B cell (primary cell): Measurements from ENCODE around the gene PCDHA13. TPM values are rescaled to one million over a fixed set of nuclear protein-coding genes. Genes with fewer than 3 reads are reported as not detected.

ENCODE experiments used
- ATAC-seq: fragments of 200-7000 bp; cut with Tn5 transposase; one replicate; pipeline ENCODE4 v1.10.0; 2021; ENCODE audit warnings: low read depth, mild to moderate bottlenecking, moderate number of reproducible peaks, moderate library complexity
- CTCF ChIA-PET: fragments of 350-600 bp; sonication (Branson Sonifier 250); formaldehyde crosslinking; loops from one replicate; lab custom pipeline; 2021; ENCODE audit warnings: antibody characterized with exemption, inconsistent platforms; lab: Charles Lee
- POLR2A ChIA-PET: fragments of 350-600 bp; sonication (Branson Sonifier 250); formaldehyde crosslinking; loops from one replicate; lab custom pipeline; 2021; ENCODE audit warnings: antibody characterized with exemption; lab: Charles Lee
- DNase-seq: peaks from one replicate; pipeline ENCODE4 v3.0.0; 2013
- H2AFZ ChIP-seq: 2 replicates; pipeline ENCODE4 v1.6.1; 2012; ENCODE audit warnings: mild to moderate bottlenecking, low read depth, low read length; ENCODE audit not compliant: insufficient read depth, poor library complexity, severe bottlenecking
- H3K27ac ChIP-seq, 2 donors: 1 replicate in 1 of 2; 2 replicates in 1 of 2; pipeline ENCODE4 v1.5.1; 2012 to 2013; ENCODE audit warnings: low read length in 2 of 2, mild to moderate bottlenecking in 2 of 2, moderate library complexity in 1 of 2
- H3K27me3 ChIP-seq, 4 experiments: fragments of 200-600 bp in 1 of 4; sonication (generic) in 1 of 4; replicated peaks in 1 of 4; 1 replicate in 2 of 4; 2 replicates in 2 of 4; pipeline versions ENCODE4 v1.6.1 to v1.7.0; 2013 to 2016; ENCODE audit warnings: low read length in 3 of 4, mild to moderate bottlenecking in 2 of 4, mixed read lengths in 1 of 4, moderate library complexity in 1 of 4; ENCODE audit not compliant: insufficient read depth in 4 of 4, control insufficient read depth in 3 of 4; ENCODE audit errors: control extremely low read depth in 1 of 4
- H3K36me3 ChIP-seq, 2 experiments: replicated peaks in 1 of 2; 1 replicate in 1 of 2; 2 replicates in 1 of 2; pipeline versions ENCODE4 v1.6.1 to v1.7.1; 2013; ENCODE audit warnings: low read length in 1 of 2; ENCODE audit not compliant: insufficient read depth in 2 of 2, control insufficient read depth in 1 of 2; ENCODE audit errors: control extremely low read depth in 1 of 2, extremely low read depth in 1 of 2
- H3K4me1 ChIP-seq, 2 donors: fragments of 200-600 bp in 1 of 2; sonication (generic) in 1 of 2; 1 replicate in 1 of 2; 2 replicates in 1 of 2; pipeline versions ENCODE4 v1.5.1 to v1.6.1; 2013 to 2017; ENCODE audit warnings: low read length in 2 of 2; ENCODE audit not compliant: control insufficient read depth in 2 of 2, insufficient read depth in 2 of 2
- H3K4me2 ChIP-seq: replicated peaks from 2 replicates; pipeline ENCODE3; 2012; ENCODE audit warnings: mild to moderate bottlenecking, low read depth, low read length; ENCODE audit not compliant: poor library complexity, severe bottlenecking
- H3K4me3 ChIP-seq, 5 experiments: fragments of 200-600 bp in 1 of 5; sonication (generic) in 1 of 5; 1 replicate in 3 of 5; 2 replicates in 2 of 5; pipeline versions ENCODE4 v1.5.1 to v1.7.0; 2011 to 2016; ENCODE audit warnings: low read length in 4 of 5, mild to moderate bottlenecking in 4 of 5, low read depth in 2 of 5, control low read depth in 1 of 5, moderate library complexity in 1 of 5; ENCODE audit not compliant: insufficient read depth in 1 of 5; ENCODE audit errors: control extremely low read depth in 1 of 5, extremely low read depth in 1 of 5
- H3K79me2 ChIP-seq: fragments of 200-600 bp; sonication (generic); one replicate; pipeline ENCODE4 v1.6.0; 2016; ENCODE audit warnings: low read length; ENCODE audit not compliant: control insufficient read depth, insufficient read depth
- H3K9ac ChIP-seq: fragments of 200-600 bp; sonication (generic); 2 replicates; pipeline ENCODE4 v1.6.1; 2017; ENCODE audit warnings: mild to moderate bottlenecking, low read length, moderate library complexity
- H3K9me3 ChIP-seq, 3 donors: one replicate each; pipeline versions ENCODE4 v1.6.1 to v1.7.1; 2013; ENCODE audit warnings: low read length in 2 of 3; ENCODE audit not compliant: control insufficient read depth in 2 of 3, insufficient read depth in 1 of 3; ENCODE audit errors: control extremely low read depth in 1 of 3
- H4K20me1 ChIP-seq: 2 replicates; pipeline ENCODE4 v1.6.0; 2012; ENCODE audit warnings: mild to moderate bottlenecking, low read length; ENCODE audit not compliant: insufficient read depth, control insufficient read depth, poor library complexity, severe bottlenecking
- H3K27ac Mint-ChIP-seq: one replicate; pipeline ENCODE4 v1.8.0; 2021; ENCODE audit warnings: mixed read lengths
- H3K27me3 Mint-ChIP-seq: one replicate; pipeline ENCODE4 v1.8.0; 2021; ENCODE audit warnings: mixed read lengths
- H3K4me1 Mint-ChIP-seq: one replicate; pipeline ENCODE4 v1.8.0; 2021; ENCODE audit warnings: mixed read lengths
- H3K4me3 Mint-ChIP-seq: one replicate; pipeline ENCODE4 v1.8.0; 2021; ENCODE audit warnings: mixed read lengths
- H3K9me3 Mint-ChIP-seq: one replicate; pipeline ENCODE4 v1.8.0; 2022; ENCODE audit warnings: mixed read lengths; ENCODE audit not compliant: insufficient read depth
- CTCF ChIP-seq: fragments of 200-600 bp; IDR thresholded peaks from one replicate; pipeline ENCODE4 v1.8.0; 2022; ENCODE audit warnings: antibody characterized with exemption, mild to moderate bottlenecking
- EZH2 ChIP-seq: IDR thresholded peaks from 2 replicates; pipeline ENCODE4 v1.6.1; 2012; ENCODE audit warnings: borderline replicate concordance, low read depth, mild to moderate bottlenecking, moderate library complexity, low read length; ENCODE audit not compliant: insufficient read depth, poor library complexity, severe bottlenecking
- WGBS: methylation state at CpG from one replicate; pipeline ENCODE4 v1.1.5; 2013; ENCODE audit warnings: missing lambda C conversion rate; ENCODE audit not compliant: insufficient coverage; 5-methylcytosine and 5-hydroxymethylcytosine counted together
- intact Hi-C: fragments of 100-400 bp; cut with micrococcal nuclease; formaldehyde crosslinking; loops from one replicate; pipeline ENCODE4 v1.10.0; 2022
- polyA plus RNA-seq: library from polyadenylated mRNA; depleted of rRNA; stranded (reverse); fragments of >200 nt; gene quantifications from 2 replicates; pipeline ENCODE4 v1.2.3, GENCODE V29; 2012
- total RNA-seq, 2 donors: library from RNA; stranded (reverse); fragments of 120-200 nt in 1 of 2; gene quantifications; 1 replicate in 1 of 2; 2 replicates in 1 of 2; pipeline versions ENCODE4 v1.2.3 to v1.2.4, GENCODE V29; 2013 to 2022

PCDHA13 gene
- total and polyA plus RNA-seq, 2 donors (not counting 1 experiment from before 2014, with no cell fraction given), result not detected

DNA sequence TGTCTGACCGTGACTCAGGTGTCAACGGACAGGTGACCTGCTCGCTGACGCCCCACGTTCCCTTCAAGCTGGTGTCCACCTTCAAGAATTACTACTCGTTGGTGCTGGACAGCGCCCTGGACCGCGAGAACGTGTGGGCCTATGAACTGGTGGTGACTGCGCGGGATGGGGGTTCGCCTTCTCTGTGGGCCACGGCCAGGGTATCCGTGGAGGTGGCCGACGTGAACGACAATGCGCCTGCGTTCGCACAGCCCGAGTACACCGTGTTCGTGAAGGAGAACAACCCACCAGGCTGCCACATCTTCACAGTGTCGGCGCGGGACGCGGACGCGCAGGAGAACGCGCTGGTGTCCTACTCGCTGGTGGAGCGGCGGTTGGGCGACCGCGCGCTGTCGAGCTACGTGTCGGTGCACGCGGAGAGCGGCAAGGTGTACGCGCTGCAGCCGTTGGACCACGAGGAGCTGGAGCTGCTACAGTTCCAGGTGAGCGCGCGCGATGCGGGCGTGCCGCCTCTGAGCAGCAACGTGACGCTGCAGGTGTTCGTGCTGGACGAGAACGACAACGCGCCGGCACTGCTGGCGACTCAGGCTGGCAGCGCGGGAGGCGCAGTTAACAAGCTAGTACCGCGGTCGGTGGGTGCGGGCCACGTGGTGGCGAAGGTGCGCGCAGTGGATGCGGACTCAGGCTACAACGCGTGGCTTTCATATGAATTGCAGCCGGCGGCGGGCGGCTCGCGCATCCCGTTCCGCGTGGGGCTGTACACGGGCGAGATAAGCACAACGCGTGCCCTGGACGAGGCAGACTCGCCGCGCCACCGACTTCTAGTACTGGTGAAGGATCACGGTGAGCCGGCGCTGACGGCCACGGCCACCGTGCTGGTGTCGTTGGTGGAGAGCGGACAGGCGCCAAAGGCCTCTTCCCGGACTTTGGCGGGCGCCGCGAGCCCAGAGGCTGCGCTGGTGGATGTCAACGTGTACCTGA lies 11.4 kb upstream of the PCDHA13 start:
- no peaks in the 10 kb centered on the region for H3K79me2 ChIP-seq
- H3K9me3 ChIP-seq, result peaks cover 4 to 29% (median 9%) of the 10 kb centered on the region in 3 donors
- H3K4me1 ChIP-seq, result no peaks in the 10 kb centered on the region
- H3K4me3 ChIP-seq, result no peak overlapping the region
- no peak overlapping the region for H3K9ac ChIP-seq
- H3K27ac ChIP-seq, result no peak overlapping the region
- POLR2A ChIA-PET, result no interaction called here
- Mint-ChIP-seq H3K4me3 (no peak overlapping the region), H3K27ac (no peak overlapping the region), H3K4me1 (no peaks in the 10 kb centered on the region), H3K27me3 (peaks cover 9% of the 10 kb centered on the region), H3K9me3 (no peaks in the 10 kb centered on the region)
- no peak for DNase-seq
- peaks cover 0 to 12% (median 7%) of the 10 kb centered on the region in 4 experiments for H3K27me3 ChIP-seq
- H3K4me2 ChIP-seq, result no peak overlapping the region
- CTCF ChIA-PET, result no interaction called here
- TF ChIP-seq CTCF (no peak), EZH2 (no peak)
- no peaks in the 10 kb centered on the region for H4K20me1 ChIP-seq
- intact Hi-C loops, result no loop called here
- H2AFZ ChIP-seq, result no peak overlapping the region
- H3K36me3 ChIP-seq, result no peaks in the 10 kb centered on the region
- WGBS, result 63% methylated on average over 114 of the region's 114 CpGs
- ATAC-seq, result no peak
